ENCODE results near the gene TMBIM4.
"Not testable (repeated sequence)": the region's sequence is repeated elsewhere in the genome, so short reads cannot be mapped to it uniquely, and the experiment has no call there.

GRCh38 chr12:66174391-66175325 lies 4.9 kb upstream of the TMBIM4 start:
- not testable (repeated sequence) for TF ChIP-seq POLR2A, POU2F2, TAF1, POLR2AphosphoS5, SPI1 (IDR thresholded peaks at IDR 0.05; ENCODE audit: low read depth, low read length)
